Adrenal gland (tissue), 12 donors: ENCODE measurements around the gene KLHL9. TPM values are rescaled to one million over a fixed set of nuclear protein-coding genes. Genes with fewer than 3 reads are reported as not detected.

Source experiments
- DNase-seq, 7 donors: peaks; one replicate each; pipeline ENCODE4 v3.0.0-alpha.2; 2019 to 2020
- H3K27ac ChIP-seq, 5 donors: fragments of 200-600 bp; sonication (generic) in 4 of 5; 1 replicate in 3 of 5; 2 replicates in 2 of 5; pipeline versions ENCODE4 v1.5.1 to v1.8.0; 2016 to 2020; ENCODE audit warnings: mild to moderate bottlenecking in 1 of 5
- H3K27me3 ChIP-seq: fragments of 200-600 bp; 2 replicates; pipeline ENCODE4 v1.8.0; 2021
- H3K36me3 ChIP-seq, 2 donors: fragments of 200-600 bp; replicated peaks in 1 of 2; 1 replicate in 1 of 2; 2 replicates in 1 of 2; pipeline versions ENCODE4 v1.5.1 to v1.8.0; 2018 to 2022
- H3K4me1 ChIP-seq, 2 donors: fragments of 200-600 bp; replicated peaks in 1 of 2; 1 replicate in 1 of 2; 2 replicates in 1 of 2; pipeline versions ENCODE4 v1.5.1 to v1.8.0; 2018 to 2021
- H3K4me3 ChIP-seq, 4 donors: fragments of 200-600 bp; sonication (generic) in 3 of 4; one replicate each; pipeline ENCODE4 v1.5.1; 2016 to 2018
- H3K9me3 ChIP-seq, 3 donors: fragments of 200-600 bp; sonication (generic) in 1 of 3; replicated peaks in 1 of 3; 1 replicate in 2 of 3; 2 replicates in 1 of 3; pipeline versions ENCODE4 v1.5.1 to v1.8.0; 2016 to 2021
- POLR2A ChIP-seq, 2 donors: fragments of 450-650 bp; IDR thresholded peaks; one replicate each; pipeline ENCODE4 v1.6.1; 2017; ENCODE audit warnings: antibody characterized with exemption in 2 of 2, mild to moderate bottlenecking in 2 of 2, moderate library complexity in 1 of 2
- WGBS, 4 donors: extraction: QIAGEN DNeasy Blood & Tissue Kit in 2 of 4; methylation state at CpG; one replicate each; pipeline versions ENCODE4 v1.1.5 to v1.1.7; 2013 to 2017; 5-methylcytosine and 5-hydroxymethylcytosine counted together
- intact Hi-C, 2 donors: fragments of 100-400 bp; cut with DNase I; formaldehyde crosslinking; loops; one replicate each; pipeline versions ENCODE4 v1.14.1 to v1.15.0; 2022 to 2023
- polyA plus RNA-seq, 3 donors: library from polyadenylated mRNA; stranded (reverse); fragments of 200-250 nt in 2 of 3; fragments of 350-450 nt in 1 of 3; fragmentation: Illumina TruSeq in 1 of 3; extraction: RNeasy Lipid Tissue Mini Kit (QIAGEN cat#74804) in 1 of 3; gene quantifications; one replicate each; pipeline ENCODE4 v1.2.3, GENCODE V29; 2013 to 2014
- total RNA-seq, 9 donors: library from RNA; depleted of rRNA in 4 of 9; stranded (reverse); fragments of >200 nt in 4 of 9; fragments of 120-200 nt in 1 of 9; fragmentation: NEBNext Ultra II Directional in 1 of 9; extraction: Animal tissue kit (Norgen Biotek cat#: 25700) in 1 of 9; gene quantifications; one replicate each; pipeline versions ENCODE4 v1.1.0 to v1.2.4, GENCODE V29; 2013 to 2023
- TF ChIP-seq, protein P1 (sequence below), 6 experiments: fragments of 450-650 bp in 4 of 6; fragments of 200-600 bp in 2 of 6; sonication (generic) in 1 of 6; IDR thresholded peaks; 1 replicate in 5 of 6; 2 replicates in 1 of 6; pipeline versions ENCODE4 v1.5.1 to v1.8.0; 2016 to 2021; ENCODE audit warnings: antibody characterized with exemption in 6 of 6, mild to moderate bottlenecking in 2 of 6, moderate library complexity in 1 of 6
- donor health status: healthy with polysubstance abuse.
- donor health status: Bipolar disorder and iron deficiency.
- donor health status: DM: yes; HTN: yes; CAD: no.
- donor health status: DM: no; HTN: no; CAD: no.
- donor health status: DM: no; HTN: no; CAD: no.
- donor health status: DM: yes; HTN: yes; CAD: no.

Gene KLHL9
- total and polyA plus RNA-seq, 12 donors, result 6.7 to 30.4 (median 20.7) TPM

- Histone ChIP-seq H3K4me1 (no peaks in the 10 kb centered on the region), H3K36me3 (no peaks in the 10 kb centered on the region), H3K4me3 (no peak overlapping the region), H3K9me3 (no peaks in the 10 kb centered on the region), H3K27me3 (peaks cover 6% of the 10 kb centered on the region), H3K27ac (no peak overlapping the region)
- TF ChIP-seq, protein P1, sequence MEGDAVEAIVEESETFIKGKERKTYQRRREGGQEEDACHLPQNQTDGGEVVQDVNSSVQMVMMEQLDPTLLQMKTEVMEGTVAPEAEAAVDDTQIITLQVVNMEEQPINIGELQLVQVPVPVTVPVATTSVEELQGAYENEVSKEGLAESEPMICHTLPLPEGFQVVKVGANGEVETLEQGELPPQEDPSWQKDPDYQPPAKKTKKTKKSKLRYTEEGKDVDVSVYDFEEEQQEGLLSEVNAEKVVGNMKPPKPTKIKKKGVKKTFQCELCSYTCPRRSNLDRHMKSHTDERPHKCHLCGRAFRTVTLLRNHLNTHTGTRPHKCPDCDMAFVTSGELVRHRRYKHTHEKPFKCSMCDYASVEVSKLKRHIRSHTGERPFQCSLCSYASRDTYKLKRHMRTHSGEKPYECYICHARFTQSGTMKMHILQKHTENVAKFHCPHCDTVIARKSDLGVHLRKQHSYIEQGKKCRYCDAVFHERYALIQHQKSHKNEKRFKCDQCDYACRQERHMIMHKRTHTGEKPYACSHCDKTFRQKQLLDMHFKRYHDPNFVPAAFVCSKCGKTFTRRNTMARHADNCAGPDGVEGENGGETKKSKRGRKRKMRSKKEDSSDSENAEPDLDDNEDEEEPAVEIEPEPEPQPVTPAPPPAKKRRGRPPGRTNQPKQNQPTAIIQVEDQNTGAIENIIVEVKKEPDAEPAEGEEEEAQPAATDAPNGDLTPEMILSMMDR (IDR thresholded peaks at IDR 0.05), result no peak
- no peak for TF ChIP-seq POLR2A (IDR thresholded peaks at IDR 0.05)
- WGBS, 4 donors, result 67 to 86% (median 77%) methylated on average over 1 of the region's 1 CpG
- intact Hi-C loops, result no loop called here
- DNase-seq, result no peak
Measured at GRCh38 chr9:21295992-21296391, 39.2 kb downstream of the KLHL9 start.

- Histone ChIP-seq H3K27ac (no peak overlapping the region), H3K9me3 (no peaks in the 10 kb centered on the region), H3K36me3 (no peaks in the 10 kb centered on the region), H3K27me3 (no peaks in the 10 kb centered on the region), H3K4me1 (no peaks in the 10 kb centered on the region), H3K4me3 (no peak overlapping the region)
- no peak for TF ChIP-seq POLR2A (IDR thresholded peaks at IDR 0.05)
- TF ChIP-seq, protein P1 (IDR thresholded peaks at IDR 0.05), result no peak
- WGBS, 4 donors, result 38 to 54% (median 50%) methylated on average over 6 of the region's 6 CpGs
- no peak for DNase-seq
- intact Hi-C loops, result no loop called here
Measured at GRCh38 chr9:21294904-21295538, 40.2 kb downstream of the KLHL9 start.

GRCh38 chr9:21294364-21294774, 40.8 kb downstream of the KLHL9 start:
- Histone ChIP-seq H3K27ac (no peak overlapping the region), H3K36me3 (no peaks in the 10 kb centered on the region), H3K9me3 (no peaks in the 10 kb centered on the region), H3K4me3 (no peak overlapping the region), H3K4me1 (no peaks in the 10 kb centered on the region), H3K27me3 (no peaks in the 10 kb centered on the region)
- intact Hi-C loops, result no loop called here
- DNase-seq, result no peak
- TF ChIP-seq, protein P1 (IDR thresholded peaks at IDR 0.05), result no peak
- TF ChIP-seq POLR2A (IDR thresholded peaks at IDR 0.05), result no peak
- 64 to 100% (median 74%) methylated on average over 1 of the region's 1 CpG for WGBS, 4 donors

DNA sequence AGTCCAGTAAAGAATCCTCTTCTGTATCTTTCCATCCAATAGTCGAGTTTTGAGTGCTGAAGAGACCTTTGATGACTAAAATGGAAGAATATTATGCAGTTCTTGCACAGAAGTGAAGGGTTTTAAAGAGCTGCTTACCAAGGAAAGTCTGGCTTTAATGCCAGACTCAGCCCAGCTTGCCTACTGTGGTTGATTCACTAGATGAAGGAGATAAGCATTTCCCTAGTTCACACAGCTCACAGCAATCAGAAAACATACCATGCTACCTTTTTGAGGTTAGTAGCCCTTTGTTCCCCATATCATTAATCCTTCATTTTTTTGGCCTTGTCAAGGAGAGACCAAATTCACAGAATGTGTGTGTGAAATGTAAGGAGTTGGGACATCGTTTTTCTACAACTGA, 45.4 kb downstream of the KLHL9 start:
- H3K27ac ChIP-seq, result no peak overlapping the region
- TF ChIP-seq, protein P1 (IDR thresholded peaks at IDR 0.05), result no peak
- no peak for TF ChIP-seq POLR2A (IDR thresholded peaks at IDR 0.05)
- H3K4me3 ChIP-seq, result no peak overlapping the region
- no peaks in the 10 kb centered on the region for H3K36me3 ChIP-seq
- WGBS, 4 donors, result 27 to 46% (median 31%) methylated on average over 2 of the region's 2 CpGs
- H3K9me3 ChIP-seq, result no peaks in the 10 kb centered on the region
- H3K4me1 ChIP-seq, result no peaks in the 10 kb centered on the region
- intact Hi-C loops, result no loop called here
- no peaks in the 10 kb centered on the region for H3K27me3 ChIP-seq
- no peak for DNase-seq
